Islet precursor cell (in vitro differentiated cells): Measurements from ENCODE around the gene OMP.

ENCODE experiments used
- DNase-seq: peaks from one replicate; pipeline ENCODE4 v3.0.0-alpha.2; 2018

OMP gene

DNA sequence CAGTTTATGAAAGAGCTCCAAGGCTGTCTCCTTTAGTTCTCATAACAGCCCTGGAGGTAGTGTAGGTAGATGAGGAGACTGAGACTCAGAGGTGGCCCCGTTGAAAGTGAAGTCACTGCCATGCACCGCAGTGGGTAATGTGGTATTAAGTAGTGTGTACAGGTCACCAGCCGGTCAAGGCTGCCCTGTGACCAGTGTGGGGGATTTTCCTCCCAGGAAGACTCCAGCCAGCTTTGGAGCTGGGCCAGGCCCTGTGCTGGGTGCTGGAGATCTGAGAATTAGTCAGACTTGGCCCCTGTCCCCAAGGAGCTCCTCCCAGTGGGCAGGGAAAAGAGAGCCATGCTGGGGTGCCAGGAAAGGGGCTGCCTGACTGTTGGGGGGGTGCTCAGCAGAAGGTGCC is 5.3 kb downstream of the OMP start:
- no peak for DNase-seq

DNA sequence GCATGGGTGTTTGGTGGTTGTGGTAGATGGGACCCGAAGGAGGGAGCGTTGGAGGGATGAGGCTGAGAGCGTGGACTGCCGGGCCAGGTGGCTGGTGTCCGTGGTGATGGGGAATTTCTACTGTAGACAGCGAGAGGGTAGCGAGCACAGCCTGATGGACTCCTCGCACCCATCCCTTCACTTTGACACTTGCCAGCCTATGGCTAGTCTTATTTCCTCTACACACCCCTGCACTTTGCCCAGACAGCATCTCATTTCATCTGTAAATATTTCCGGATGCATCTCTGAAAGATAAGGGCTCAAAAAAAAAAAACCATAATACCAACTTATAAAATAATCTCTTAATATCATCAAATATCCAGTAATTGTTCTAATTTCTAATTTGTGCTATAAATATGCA is 5.8 kb downstream of the OMP start:
- DNase-seq: no peak

DNA sequence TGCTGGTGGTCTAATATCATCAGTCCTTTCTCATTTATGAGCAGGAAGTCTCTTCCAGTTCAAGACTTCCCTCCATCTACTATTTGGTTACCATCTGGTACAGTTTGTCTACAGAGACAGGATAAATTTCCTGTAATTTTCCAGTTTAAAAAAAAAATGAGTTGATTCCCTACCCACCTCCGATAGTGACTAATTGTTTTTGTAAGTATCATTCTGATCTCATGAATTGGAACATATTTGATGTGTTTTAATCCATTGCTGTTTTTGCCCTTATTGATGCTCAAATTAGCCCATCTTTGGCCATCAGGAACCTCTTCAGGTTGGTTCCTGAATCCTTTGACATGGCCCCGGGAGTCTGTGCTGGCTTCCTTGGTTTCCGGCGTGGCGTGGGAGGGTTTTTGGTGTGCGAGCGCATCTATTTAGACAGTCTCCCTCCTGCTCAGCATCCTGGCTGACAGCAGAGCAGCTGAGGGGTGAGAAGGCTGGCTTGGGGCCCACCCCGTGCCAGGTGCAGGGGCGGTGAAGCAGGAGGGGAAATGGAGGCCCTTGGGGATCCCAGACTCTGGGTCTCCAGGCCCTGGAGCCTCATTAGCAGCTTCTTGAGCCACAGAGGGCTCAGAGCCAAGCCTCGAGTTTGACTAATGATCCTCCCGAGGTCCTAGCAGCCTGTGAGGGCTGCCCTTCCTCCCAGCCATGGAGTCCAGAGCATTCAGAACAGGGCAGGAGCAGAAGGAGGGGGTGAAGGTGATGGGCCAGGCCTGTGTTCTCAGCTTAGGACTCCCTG is 6.8 kb downstream of the OMP start:
- DNase-seq: no peak

DNA sequence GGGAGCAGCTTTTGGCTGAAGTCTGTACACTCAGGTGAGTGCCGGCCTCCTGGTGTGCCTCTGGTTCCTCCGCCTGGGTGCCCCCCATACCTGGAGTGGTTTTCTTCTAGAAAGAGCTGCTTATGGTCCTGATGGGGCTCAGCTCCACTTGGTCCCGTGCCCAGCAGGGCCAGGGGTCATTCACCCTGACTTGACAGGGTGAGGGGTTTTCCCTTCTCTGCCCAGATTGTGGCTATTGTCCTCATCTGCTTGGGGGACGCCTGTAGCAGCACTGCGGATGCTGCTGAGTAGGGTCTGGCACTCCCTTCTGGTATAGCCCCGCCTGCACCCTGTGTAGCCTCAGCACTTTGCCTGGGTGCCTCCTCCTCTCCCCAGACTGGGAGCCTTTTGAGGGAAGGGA is 8.2 kb downstream of the OMP start:
- DNase-seq: no peak

DNA sequence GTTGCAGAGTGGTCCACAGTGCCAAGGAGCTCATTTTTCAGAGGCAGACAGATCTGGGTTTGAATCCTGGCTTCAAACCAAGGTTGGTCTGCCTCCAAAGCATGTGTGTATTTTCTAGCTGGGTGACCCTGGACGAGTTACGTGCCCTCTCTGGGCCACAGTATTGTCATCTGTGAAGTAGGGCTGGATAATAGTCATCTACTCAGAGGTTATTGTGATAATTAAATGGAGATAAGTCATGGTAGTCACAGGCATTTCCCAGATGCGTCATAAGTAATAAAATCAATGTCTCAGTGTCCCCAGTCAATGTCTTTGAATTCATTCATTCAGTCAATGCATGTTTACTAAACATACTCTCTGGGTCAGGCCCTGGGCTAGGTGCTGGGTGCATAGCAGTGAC is 8.6 kb downstream of the OMP start:
- no peak for DNase-seq

DNA sequence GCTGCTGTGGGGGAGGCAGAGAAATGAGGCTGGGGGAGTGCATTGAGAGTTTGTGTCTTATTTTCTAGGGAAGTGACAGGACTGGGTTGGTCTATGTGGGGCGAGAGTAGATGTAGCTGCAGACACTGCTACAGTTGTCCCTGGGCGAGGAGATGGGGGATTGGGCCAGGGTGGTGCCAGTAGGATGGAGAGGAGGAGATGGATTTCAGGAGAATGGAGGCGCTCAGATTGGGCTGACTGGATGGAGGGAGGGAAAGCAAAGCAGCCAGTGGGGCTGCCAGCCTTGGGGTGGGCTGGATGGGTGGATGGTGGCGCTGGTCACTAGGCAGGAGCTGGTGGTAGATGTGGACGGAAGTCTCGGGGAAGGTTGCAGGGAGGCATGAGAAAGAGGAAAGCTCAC is 9.3 kb downstream of the OMP start:
- DNase-seq: no peak

DNA sequence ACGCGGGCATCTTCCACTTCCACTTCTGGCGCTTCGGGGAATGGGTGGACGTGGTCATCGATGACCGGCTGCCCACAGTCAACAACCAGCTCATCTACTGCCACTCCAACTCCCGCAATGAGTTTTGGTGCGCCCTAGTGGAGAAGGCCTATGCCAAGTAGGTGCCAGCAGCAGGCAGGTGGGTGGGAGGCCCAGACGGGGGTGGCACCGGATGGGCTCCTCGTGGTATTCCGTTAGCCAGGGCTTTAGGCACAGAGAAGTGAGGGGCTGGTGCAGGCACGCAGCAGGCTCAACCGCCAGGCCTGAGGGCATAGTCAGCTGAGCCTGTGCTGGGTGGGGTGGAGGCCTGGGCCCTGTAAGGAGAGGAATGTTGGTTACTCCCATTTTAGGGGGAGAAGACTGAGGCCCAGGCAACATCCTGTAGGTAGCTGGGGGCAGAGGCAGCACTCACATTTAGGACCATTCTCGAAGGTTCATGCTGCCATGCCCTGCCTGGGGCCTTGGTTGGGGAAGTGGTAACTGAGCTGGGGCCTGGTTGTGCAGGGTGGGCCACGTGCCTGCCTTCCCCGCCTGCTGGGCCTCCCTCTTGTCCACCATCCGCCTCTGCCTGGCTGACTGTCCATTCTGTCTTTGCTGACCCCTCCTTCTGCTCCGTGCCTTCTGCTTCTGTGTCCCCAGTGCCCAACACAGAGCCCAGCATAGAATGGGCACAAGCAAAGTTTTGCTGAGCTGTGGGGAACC is 10.2 kb downstream of the OMP start:
- DNase-seq: no peak

DNA sequence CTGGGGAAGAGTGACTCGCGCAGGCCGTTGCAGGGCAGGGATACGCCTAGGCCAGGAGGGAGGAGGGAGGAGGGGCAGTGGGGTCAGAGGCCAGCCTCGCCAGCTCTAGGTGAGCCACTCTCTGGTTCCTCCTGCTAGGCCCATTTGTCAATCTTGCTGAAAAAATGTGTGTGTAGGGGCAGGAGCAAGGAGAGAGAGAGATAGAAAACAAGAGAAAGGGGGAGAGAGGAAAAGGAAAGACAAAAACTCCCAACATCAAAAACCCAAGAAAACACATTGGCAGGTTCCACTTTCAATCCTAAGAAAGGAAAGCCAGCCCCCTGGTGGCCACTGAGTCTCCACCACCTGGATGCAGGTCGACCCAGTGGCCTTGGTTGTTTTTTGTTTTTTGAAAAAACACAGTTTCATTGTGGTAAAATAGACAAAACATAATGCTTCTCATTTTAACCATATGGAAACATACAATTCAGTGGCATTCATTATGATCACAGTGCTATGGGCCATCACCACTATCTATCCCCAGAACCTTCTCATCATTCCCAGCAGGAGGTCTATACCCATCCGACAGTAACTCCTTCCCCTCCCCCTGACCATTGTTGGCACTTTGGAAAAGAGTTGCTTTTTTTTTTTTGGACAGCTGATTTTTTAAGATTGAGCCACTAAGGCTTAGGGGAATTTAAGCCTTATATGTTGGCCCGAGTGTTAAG is 10.9 kb downstream of the OMP start:
- DNase-seq: no peak

DNA sequence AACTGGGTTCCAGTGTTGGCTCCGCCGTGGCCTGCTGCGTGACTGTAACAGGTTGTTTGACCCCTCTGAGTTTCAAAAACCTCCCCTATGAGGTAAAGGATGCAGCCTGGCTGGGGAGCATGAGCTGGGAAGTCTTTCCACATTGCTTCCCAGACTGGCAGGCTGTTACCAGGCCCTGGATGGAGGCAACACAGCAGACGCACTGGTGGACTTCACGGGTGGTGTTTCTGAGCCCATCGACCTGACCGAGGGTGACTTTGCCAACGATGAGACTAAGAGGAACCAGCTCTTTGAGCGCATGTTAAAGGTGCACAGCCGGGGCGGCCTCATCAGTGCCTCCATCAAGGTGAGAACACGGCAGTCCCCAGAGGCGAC is 11.4 kb downstream of the OMP start:
- DNase-seq: no peak

DNA sequence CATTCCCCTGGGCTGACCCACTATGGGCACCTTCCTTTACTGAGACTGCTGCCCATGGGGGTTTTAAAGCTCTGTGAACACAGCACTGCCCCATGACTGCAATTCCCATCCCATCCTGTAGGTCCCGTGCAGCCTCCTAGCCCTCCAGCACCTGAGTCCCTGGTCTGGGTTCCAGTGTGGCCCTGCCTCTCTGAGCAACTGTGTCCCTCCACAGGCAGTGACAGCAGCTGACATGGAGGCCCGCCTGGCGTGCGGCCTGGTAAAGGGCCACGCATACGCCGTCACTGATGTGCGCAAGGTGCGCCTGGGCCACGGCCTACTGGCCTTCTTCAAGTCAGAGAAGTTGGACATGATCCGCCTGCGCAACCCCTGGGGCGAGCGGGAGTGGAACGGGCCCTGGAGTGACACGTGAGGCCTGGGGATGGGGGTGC is 12.6 kb downstream of the OMP start:
- DNase-seq: no peak

DNA sequence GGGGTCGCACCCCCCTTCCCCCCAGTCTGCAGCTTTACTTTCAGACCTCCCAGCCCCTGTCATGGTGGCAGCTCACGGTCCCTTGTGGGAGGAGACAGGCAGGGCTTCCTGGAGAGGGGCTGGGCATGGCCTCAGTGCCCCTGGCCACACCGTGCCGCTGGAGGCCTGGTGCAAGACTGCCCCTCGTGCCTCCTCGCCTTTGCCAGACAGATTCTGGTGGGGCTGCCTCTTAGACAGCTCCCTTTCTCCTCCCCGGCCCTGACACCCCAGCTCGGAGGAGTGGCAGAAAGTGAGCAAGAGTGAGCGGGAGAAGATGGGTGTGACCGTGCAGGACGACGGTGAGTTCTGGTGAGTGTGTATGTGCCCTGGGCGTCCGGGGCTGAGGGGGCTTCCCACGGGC is 13.3 kb downstream of the OMP start:
- no peak for DNase-seq

DNA sequence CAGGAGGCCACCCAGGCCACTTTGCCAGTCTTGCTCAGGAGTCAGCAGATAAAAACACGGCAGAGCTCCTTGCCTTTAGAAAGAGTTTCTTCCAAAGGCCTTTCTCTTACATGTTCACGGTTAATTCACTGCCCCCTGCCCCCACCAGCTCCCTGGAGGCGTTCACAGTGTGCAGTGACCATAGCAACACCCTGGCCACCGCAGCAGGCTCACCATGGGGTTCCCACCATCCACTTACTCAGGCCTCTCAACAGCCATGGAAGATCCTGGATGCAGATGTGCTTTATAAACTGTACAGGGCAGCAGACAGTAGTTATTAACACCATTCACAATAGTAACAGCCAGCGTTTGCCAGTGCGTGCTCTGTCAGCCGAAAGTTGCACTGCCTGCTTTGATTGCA is 14.9 kb downstream of the OMP start:
- DNase-seq: no peak

DNA sequence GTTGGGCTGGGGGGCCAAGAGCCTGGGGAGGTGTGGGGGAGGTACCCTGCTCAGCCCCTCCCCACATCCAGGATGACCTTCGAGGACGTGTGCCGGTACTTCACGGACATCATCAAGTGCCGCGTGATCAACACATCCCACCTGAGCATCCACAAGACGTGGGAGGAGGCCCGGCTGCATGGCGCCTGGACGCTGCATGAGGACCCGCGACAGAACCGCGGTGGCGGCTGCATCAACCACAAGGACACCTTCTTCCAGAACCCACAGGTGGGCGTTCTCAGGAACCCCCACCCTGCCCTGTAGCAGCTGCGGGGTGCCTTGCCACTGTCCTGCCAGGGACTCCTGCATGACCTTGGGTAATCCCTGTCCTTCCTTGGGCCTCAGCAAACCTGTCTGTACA is 15.4 kb downstream of the OMP start:
- no peak for DNase-seq

DNA sequence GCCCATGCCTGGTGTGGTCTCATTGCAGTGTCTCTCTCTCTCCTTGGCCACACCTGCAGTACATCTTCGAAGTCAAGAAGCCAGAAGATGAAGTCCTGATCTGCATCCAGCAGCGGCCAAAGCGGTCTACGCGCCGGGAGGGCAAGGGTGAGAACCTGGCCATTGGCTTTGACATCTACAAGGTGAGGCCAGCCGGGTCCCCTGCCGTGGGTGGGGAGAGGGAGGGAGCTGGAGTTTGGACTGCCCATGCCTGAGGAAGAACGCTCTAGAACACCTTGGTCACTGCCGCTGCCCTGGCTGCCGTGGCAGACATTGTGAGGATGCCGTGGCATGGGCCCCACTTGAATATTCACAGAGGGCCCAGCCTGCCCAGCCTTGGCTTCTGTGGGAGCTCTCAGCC is 16.3 kb downstream of the OMP start:
- no peak for DNase-seq

DNA sequence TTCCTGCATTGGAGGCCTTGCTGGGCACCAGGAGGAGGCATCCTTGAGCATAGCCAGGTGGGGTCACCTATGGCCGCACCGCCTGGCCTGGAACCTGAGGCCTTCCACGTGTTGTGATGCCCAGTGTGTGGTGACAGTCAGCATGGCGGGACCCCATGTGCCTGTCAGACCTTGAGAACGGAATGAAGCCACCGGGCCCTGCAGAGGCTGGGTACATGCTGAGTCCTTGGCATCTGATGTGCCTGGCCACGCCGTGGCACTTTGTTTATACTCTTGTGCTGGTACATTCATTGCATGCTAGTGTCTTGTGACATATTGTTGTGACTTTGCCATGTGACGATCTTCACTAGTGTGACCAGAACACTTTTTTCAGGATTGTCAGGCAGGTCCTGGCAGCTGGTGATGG is 16.9 kb downstream of the OMP start:
- no peak for DNase-seq

DNA sequence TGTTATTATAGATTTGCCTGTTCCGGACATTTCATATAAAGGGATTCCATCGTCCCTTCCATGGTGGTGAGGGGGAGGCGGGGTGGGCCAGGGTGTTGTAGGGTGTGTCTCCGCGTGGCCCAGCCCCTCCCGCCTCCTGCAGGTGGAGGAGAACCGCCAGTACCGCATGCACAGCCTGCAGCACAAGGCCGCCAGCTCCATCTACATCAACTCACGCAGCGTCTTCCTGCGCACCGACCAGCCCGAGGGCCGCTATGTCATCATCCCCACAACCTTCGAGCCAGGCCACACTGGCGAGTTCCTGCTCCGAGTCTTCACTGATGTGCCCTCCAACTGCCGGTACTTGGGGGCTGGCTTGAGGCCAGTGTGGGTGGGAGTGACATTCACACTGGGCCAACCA is 17.9 kb downstream of the OMP start:
- DNase-seq: no peak

DNA sequence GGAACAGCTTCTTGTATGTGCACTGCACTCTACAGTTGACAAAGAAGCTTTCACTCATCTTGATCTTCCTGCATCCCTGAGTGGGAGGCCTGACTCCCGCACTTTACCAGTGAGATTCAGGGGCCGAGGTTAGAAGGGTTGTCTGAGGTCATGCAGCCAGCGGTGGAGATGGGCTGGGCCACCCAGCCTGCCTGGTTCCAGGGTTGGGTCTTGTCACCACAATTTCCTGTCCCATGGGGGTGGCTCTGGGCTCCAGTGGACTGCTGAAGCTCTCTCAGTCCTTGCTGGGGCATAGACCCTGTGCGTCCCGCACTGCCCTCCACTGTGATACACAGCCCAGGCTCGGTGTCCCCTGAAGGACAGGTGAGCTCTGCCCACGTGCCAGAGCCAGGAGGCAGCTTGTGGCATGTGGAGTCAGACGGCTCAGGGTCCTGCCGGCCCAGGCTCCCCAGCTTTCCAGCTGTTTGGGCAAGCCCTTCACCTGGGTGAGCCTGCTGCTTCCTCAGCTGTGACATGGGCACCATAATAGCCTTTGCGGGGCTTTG is 18.5 kb downstream of the OMP start:
- DNase-seq: no peak

DNA sequence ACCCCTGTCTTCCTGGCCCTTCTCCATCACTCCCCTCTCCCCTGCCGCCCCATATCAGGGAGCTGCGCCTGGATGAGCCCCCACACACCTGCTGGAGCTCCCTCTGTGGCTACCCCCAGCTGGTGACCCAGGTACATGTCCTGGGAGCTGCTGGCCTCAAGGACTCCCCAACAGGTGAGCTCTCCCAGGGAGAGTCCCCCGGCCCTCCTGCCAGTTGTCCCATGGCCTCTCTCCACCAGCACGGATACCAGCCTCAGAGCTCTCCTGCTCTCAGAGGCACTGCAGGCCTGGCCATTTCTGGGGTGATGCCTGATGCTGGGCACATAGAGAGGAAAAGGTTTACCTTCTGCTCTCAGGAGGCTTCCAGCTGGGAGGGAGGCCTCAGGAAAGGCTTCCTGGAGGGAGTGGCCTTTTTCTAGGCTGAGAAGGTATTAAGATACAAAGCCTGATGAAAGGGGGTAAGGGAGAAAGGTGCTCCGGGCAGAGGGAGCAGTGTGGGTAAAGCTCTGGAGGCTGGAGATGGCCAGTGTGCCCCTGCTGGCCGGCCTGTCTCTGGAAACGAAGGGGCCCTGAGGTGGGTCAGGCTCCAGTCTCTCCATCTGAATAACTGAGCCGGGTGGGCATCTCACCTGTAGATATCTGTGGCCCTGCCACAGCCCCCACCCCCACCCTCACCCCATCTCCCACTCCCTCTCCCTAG is 19.4 kb downstream of the OMP start:
- no peak for DNase-seq

DNA sequence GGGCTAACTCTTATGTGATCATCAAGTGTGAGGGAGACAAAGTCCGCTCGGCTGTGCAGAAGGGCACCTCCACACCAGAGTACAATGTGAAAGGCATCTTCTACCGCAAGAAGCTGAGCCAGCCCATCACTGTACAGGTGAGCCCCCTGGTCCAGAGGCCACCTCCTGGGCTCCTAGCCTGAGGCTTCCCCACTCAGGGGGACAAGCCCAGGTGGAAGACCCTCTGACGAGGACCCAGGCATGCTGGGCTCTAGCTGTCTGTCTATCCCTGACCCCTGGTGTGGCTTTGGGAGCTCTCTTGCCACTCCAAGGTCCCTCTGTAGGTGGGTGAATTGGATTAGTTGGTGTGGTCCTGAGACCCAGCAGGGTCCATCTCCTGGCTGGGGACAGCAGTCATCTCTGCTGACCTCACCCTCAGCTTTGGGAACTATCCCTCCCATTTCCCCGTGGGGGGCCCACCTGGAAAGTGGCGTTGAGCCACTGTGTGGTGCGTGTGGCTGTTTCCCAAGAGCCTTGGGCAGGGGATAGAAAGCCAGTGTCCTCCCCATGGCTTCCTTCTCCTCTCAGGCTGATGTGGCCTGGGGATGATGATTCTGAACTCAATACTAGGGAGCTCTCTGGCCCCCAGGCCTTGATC is 20.1 kb downstream of the OMP start:
- DNase-seq: no peak

DNA sequence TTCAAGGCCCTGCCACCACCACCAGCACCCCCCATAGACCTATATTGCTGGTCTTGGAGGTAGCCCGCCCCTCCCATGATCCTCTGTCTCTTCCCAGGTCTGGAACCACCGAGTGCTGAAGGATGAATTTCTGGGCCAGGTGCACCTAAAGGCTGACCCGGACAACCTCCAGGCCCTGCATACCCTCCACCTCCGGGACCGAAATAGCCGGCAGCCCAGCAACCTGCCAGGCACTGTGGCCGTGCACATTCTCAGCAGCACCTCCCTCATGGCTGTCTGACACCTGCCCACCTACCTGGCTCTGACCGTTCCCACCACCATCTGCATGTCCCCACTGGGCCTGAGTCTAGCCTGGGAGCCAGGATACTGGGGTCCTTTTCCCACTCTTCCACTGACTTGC is 21.0 kb downstream of the OMP start:
- DNase-seq: no peak

DNA sequence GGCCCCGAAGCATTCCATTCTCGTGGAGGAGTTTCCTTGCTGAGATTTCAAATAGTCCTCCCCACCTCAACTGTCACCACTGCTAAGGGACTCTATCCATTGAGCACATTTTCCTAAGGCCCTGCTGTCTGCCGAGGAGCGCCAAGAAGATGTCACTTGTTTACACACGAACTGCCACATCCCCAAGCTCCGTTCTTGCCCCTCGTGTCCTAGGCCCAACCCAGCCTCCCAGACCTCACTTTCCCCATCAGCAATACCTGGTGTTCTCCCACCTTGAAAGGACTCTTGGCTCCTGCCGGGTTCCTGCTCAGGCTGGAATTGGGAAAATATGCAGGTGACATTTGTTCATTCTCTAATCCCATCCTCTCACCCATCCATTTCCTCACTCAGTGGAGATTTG is 21.4 kb downstream of the OMP start:
- no peak for DNase-seq

DNA sequence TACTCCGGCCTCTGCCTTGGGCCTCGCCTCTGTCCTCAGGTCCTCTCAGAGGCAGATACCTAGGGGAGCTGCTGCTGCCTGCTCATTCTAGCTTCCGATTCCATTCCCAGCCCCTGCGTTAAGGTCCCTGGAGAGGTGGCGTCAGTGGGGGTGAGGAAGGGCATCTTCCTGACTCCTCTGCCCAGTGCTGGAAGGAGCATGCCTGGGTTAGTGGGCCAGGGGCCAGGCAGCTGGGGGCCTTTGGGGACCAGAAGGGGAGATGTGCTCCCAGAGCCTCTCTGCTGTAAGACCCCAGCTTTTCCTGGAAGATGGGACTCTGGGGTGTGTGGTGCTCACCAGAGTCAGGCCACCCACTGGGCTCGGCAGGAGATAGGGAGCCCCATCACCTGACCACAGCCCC is 21.8 kb downstream of the OMP start:
- no peak for DNase-seq

DNA sequence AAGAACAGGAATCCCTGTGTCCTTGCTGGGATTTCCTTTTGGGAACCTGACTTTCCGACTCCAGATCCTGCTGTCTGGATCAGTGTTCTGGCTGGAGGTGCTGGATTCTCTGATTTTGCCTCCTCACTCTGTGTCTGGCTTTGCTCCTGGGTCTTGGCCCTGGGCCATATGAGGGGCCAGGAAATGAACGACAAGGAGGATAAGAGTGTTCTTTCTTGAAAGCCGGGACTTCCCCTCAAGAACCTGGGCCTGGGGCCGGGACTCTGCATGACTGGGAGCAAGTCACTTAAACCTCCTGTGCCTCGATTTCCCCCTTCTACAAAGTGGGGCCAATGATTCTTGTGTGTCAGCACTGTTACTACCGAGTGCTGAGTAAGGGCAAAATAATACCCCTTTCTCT is 22.6 kb downstream of the OMP start:
- no peak for DNase-seq
